Testis (tissue), 3 donors: ENCODE measurements around the gene BRAT1. TPM values are rescaled to one million over a fixed set of nuclear protein-coding genes. Genes with fewer than 3 reads are reported as not detected.

Experiments
- DNase-seq: peaks from one replicate; pipeline ENCODE4 v3.0.0-alpha.2; 2019
- H3K27ac ChIP-seq, 2 donors: fragments of 200-600 bp; sonication (generic); one replicate each; pipeline ENCODE4 v1.5.1; 2019
- H3K27me3 ChIP-seq: fragments of 200-600 bp; sonication (generic); one replicate; pipeline ENCODE4 v1.5.1; 2019
- H3K36me3 ChIP-seq: fragments of 200-600 bp; sonication (generic); one replicate; pipeline ENCODE4 v1.5.1; 2017; ENCODE audit warnings: low read depth; ENCODE audit errors: missing control alignments
- H3K4me1 ChIP-seq: fragments of 200-600 bp; sonication (generic); one replicate; pipeline ENCODE4 v1.5.1; 2019
- H3K4me3 ChIP-seq, 2 donors: fragments of 200-600 bp; sonication (generic); one replicate each; pipeline ENCODE4 v1.5.1; 2017 to 2019
- H3K9me3 ChIP-seq: fragments of 200-600 bp; sonication (generic); one replicate; pipeline ENCODE4 v1.5.1; 2017
- CTCF ChIP-seq, 3 experiments: fragments of 450-650 bp in 2 of 3; fragments of 200-600 bp in 1 of 3; sonication (generic) in 1 of 3; IDR thresholded peaks; one replicate each; pipeline ENCODE4 v1.5.1; 2016 to 2019; ENCODE audit warnings: antibody characterized with exemption in 3 of 3, mild to moderate bottlenecking in 2 of 3, moderate library complexity in 1 of 3
- POLR2A ChIP-seq: fragments of 450-650 bp; IDR thresholded peaks from one replicate; pipeline ENCODE4 v1.6.1; 2017; ENCODE audit warnings: antibody characterized with exemption, mild to moderate bottlenecking, moderate library complexity
- WGBS, 2 donors: methylation state at CpG; one replicate each; pipeline ENCODE4 v1.1.5; 2018; 5-methylcytosine and 5-hydroxymethylcytosine counted together
- intact Hi-C: fragments of 100-400 bp; cut with DNase I; formaldehyde crosslinking; loops from one replicate; pipeline ENCODE4 v1.15.1; 2023; ENCODE audit warnings: low total_unique reads
- polyA plus RNA-seq: library from polyadenylated mRNA; stranded (reverse); fragments of 350-450 nt; fragmentation: Illumina TruSeq; extraction: RNeasy Lipid Tissue Mini Kit (QIAGEN cat#74804); gene quantifications from one replicate; pipeline ENCODE4 v1.2.3, GENCODE V29; 2014; ENCODE audit warnings: low read depth, low replicate concordance; ENCODE audit not compliant: insufficient read depth
- total RNA-seq, 2 donors: library from RNA; depleted of rRNA; stranded (reverse); fragments of >200 nt; gene quantifications; one replicate each; pipeline ENCODE4 v1.2.3, GENCODE V29; 2016

Gene BRAT1
- total and polyA plus RNA-seq, 3 donors from 2014 or later, result 45.3 to 108 (median 104) TPM

- no peak overlapping the region for H3K27ac ChIP-seq
- intact Hi-C loops, result no loop called here
- WGBS, 2 donors, result 49 to 80% methylated on average over 5 to 18 of the region's 18 CpGs
These were observed 43.6 kb downstream of the BRAT1 start for GRCh38 chr7:2511769-2512168.

GRCh38 chr7:2510909-2511768 is 44.2 kb downstream of the BRAT1 start:
- WGBS, 2 donors, result 74 to 78% methylated on average over 19 to 27 of the region's 27 CpGs
- intact Hi-C loops, result no loop called here
- Histone ChIP-seq H3K36me3 (no peaks in the 10 kb centered on the region), H3K4me3 (no peak overlapping the region), H3K4me1 (peaks cover 23% of the 10 kb centered on the region), H3K27me3 (no peaks in the 10 kb centered on the region), H3K27ac (no peak overlapping the region), H3K9me3 (no peaks in the 10 kb centered on the region)
- DNase-seq, result no peak
- no peak for TF ChIP-seq POLR2A
- TF ChIP-seq CTCF (IDR thresholded peaks at IDR 0.05), result no peak

More at GRCh38 chr7:2511769-2512168, 43.6 kb downstream of the BRAT1 start:
- Histone ChIP-seq H3K27me3 (no peaks in the 10 kb centered on the region), H3K9me3 (no peaks in the 10 kb centered on the region), H3K36me3 (no peaks in the 10 kb centered on the region), H3K4me1 (peaks cover 23% of the 10 kb centered on the region), H3K4me3 (no peak overlapping the region)
- DNase-seq, result no peak
- TF ChIP-seq POLR2A (no peak), CTCF (IDR thresholded peaks at IDR 0.05) (no peak)

- Histone ChIP-seq H3K4me1 (peaks cover 23% of the 10 kb centered on the region), H3K9me3 (no peaks in the 10 kb centered on the region), H3K36me3 (no peaks in the 10 kb centered on the region), H3K27me3 (no peaks in the 10 kb centered on the region), H3K4me3 (no peak overlapping the region), H3K27ac (no peak overlapping the region)
- no peak for DNase-seq
- TF ChIP-seq POLR2A (no peak), CTCF (IDR thresholded peaks at IDR 0.05) (no peak)
- intact Hi-C loops, result no loop called here
- WGBS, 2 donors, result 90 to 96% methylated on average over 8 to 11 of the region's 13 CpGs
These were observed 45.1 kb downstream of the BRAT1 start for GRCh38 chr7:2510130-2510776.

- no peak for TF ChIP-seq CTCF (IDR thresholded peaks at IDR 0.05)
- no peak for TF ChIP-seq POLR2A
- intact Hi-C loops, result no loop called here
- peaks cover 23% of the 10 kb centered on the region for H3K4me1 ChIP-seq
- H3K27ac ChIP-seq, result no peak overlapping the region
- H3K9me3 ChIP-seq, result no peaks in the 10 kb centered on the region
- no peaks in the 10 kb centered on the region for H3K27me3 ChIP-seq
- no peaks in the 10 kb centered on the region for H3K36me3 ChIP-seq
- 84 to 88% methylated on average over 17 to 23 of the region's 23 CpGs for WGBS, 2 donors
- H3K4me3 ChIP-seq, result no peak overlapping the region
- no peak for DNase-seq
These were observed 45.9 kb downstream of the BRAT1 start for GRCh38 chr7:2509298-2509906.
